ENCODE data around the gene MARVELD2. TPM values are rescaled to one million over a fixed set of nuclear protein-coding genes. Genes with fewer than 3 reads are reported as not detected.

The MARVELD2 gene
- 1 to 10 TPM in 4 of 7 donors, under 1 TPM in 3; 0.25 to 9.2 (median 1.9) TPM for total RNA-seq
- 1 to 10 TPM in 1 of 2 donors, under 1 TPM in 1; 0.30 to 1.7 TPM for polyA plus RNA-seq
- long read RNA-seq, donor 1, partial matches to known transcripts = 1 of 1 reads
- long read RNA-seq, donor 1, other reads (novel, unspliced or antisense) = 0 of 1 reads
- long read RNA-seq, donor 2 = 0 reads
- long read RNA-seq, donor 3, partial matches to known transcripts = 1 of 1 reads
- long read RNA-seq, donor 3, other reads (novel, unspliced or antisense) = 0 of 1 reads

- no peaks in the 10 kb centered on the region for H3K36me3 ChIP-seq
- 10 to 23% (median 16%) methylated on average over 47 to 78 of the region's 78 CpGs for WGBS, 3 donors
- no peaks in the 10 kb centered on the region for H3K27me3 ChIP-seq
- intact Hi-C loops (cut with DNase I) = no loop called here
- no peaks in the 10 kb centered on the region for H3K9me3 ChIP-seq
- TF ChIP-seq POLR2A (IDR thresholded peaks at IDR 0.05) = no peak
- no peak for TF ChIP-seq EP300 (IDR thresholded peaks at IDR 0.05)
- no peak for TF ChIP-seq CTCF (IDR thresholded peaks at IDR 0.05)
- H3K27ac ChIP-seq = no peak within 1 kb of the TSS
- DNase-seq = peak; percentile 21 to 63 (median 36)
- peak within 1 kb of the TSS; percentile 38 for H3K4me3 ChIP-seq
- H3K4me1 ChIP-seq (ENCODE audit: insufficient read depth) = peaks cover 1% of the 10 kb centered on the region
These were observed at the start of gene MARVELD2 for GRCh38 chr5:69414885-69415583. TSS of gene MARVELD2 (plus strand) at chr5:69415116. CDS start at chr5:69419386, 4,270 bp downstream.

- intact Hi-C loops (cut with DNase I) = no loop called here
- no peaks in the 10 kb centered on the region for H3K27me3 ChIP-seq
- H3K27ac ChIP-seq = no peak overlapping the region
- no peaks in the 10 kb centered on the region for H3K9me3 ChIP-seq
- H3K4me3 ChIP-seq = no peak overlapping the region
- peaks cover 1% of the 10 kb centered on the region for H3K4me1 ChIP-seq (ENCODE audit: insufficient read depth)
- no peak for DNase-seq
- WGBS, 3 donors = 89 to 90% (median 89%) methylated on average over 11 of the region's 11 CpGs
- TF ChIP-seq EP300 (IDR thresholded peaks at IDR 0.05) (no peak), POLR2A (IDR thresholded peaks at IDR 0.05) (no peak), CTCF (IDR thresholded peaks at IDR 0.05) (no peak)
- no peaks in the 10 kb centered on the region for H3K36me3 ChIP-seq
These were observed 47.1 kb upstream of the MARVELD2 start for GRCh38 chr5:69367697-69368279.

GRCh38 chr5:69368458-69369339 lies 46.2 kb upstream of the MARVELD2 start:
- DNase-seq = no peak
- Histone ChIP-seq H3K36me3 (no peaks in the 10 kb centered on the region), H3K27me3 (no peaks in the 10 kb centered on the region), H3K27ac (peak overlapping the region; percentile 97 to 99), H3K4me1 (ENCODE audit: insufficient read depth) (peaks cover 1% of the 10 kb centered on the region), H3K4me3 (peak overlapping the region; percentile 86), H3K9me3 (no peaks in the 10 kb centered on the region)
- TF ChIP-seq POLR2A (IDR thresholded peaks at IDR 0.05) (no peak), CTCF (IDR thresholded peaks at IDR 0.05) (no peak), EP300 (IDR thresholded peaks at IDR 0.05) (no peak)
- WGBS, 3 donors = 1 to 2% (median 1%) methylated on average over 33 to 39 of the region's 39 CpGs
- intact Hi-C loops (cut with DNase I) = no loop called here

Data from ovary (tissue), 10 donors.